Left lung (tissue), 10 donors: ENCODE measurements around the gene SYNDIG1. TPM values are rescaled to one million over a fixed set of nuclear protein-coding genes. Genes with fewer than 3 reads are reported as not detected.

Source experiments
- ATAC-seq: fragments of 200-7000 bp; cut with Tn5 transposase; one replicate; pipeline ENCODE4 v1.9.1; 2020; ENCODE audit warnings: moderate library complexity
- DNase-seq, 4 donors: peaks; one replicate each; pipeline ENCODE4 v3.0.0-alpha.2; 2013 to 2020
- H3K27ac ChIP-seq, 2 donors: fragments of 200-600 bp; sonication (generic) in 1 of 2; one replicate each; pipeline versions ENCODE4 v1.5.0 to v1.8.0; 2020 to 2021
- H3K27me3 ChIP-seq, 2 donors: fragments of 200-600 bp; sonication (generic) in 1 of 2; one replicate each; pipeline versions ENCODE4 v1.5.0 to v1.8.0; 2020 to 2021
- H3K36me3 ChIP-seq, 2 donors: fragments of 200-600 bp; sonication (generic) in 1 of 2; one replicate each; pipeline versions ENCODE4 v1.5.0 to v1.8.0; 2020 to 2021
- H3K4me1 ChIP-seq, 2 donors: fragments of 200-600 bp; one replicate each; pipeline ENCODE4 v1.8.0; 2021
- H3K4me3 ChIP-seq, 2 donors: fragments of 200-600 bp; sonication (generic) in 1 of 2; one replicate each; pipeline versions ENCODE4 v1.5.0 to v1.8.0; 2020 to 2021; ENCODE audit warnings: mild to moderate bottlenecking in 1 of 2
- H3K9me3 ChIP-seq, 2 donors: fragments of 200-600 bp; sonication (generic) in 1 of 2; one replicate each; pipeline versions ENCODE4 v1.5.0 to v1.8.0; 2020 to 2021
- CTCF ChIP-seq, 2 donors: fragments of 200-600 bp; sonication (generic) in 1 of 2; IDR thresholded peaks; one replicate each; pipeline versions ENCODE4 v1.5.0 to v1.8.0; 2021; ENCODE audit warnings: antibody characterized with exemption in 2 of 2
- intact Hi-C, 2 donors: fragments of 100-400 bp; cut with DNase I; formaldehyde crosslinking; loops; one replicate each; pipeline versions ENCODE4 v1.11.2 to v1.14.2; 2022
- polyA plus RNA-seq, 6 donors: library from polyadenylated mRNA; unstranded; fragments of 120-200 nt; gene quantifications; one replicate each; pipeline ENCODE4 v1.2.1, GENCODE V29; 2013; ENCODE audit not compliant: insufficient read length in 6 of 6
- total RNA-seq, 2 donors: library from RNA; stranded (reverse); fragmentation: NEBNext Ultra II Directional; extraction: Animal tissue kit (Norgen Biotek cat#: 25700); gene quantifications; one replicate each; pipeline ENCODE4 v1.2.1, GENCODE V29; 2021
- donor health status: DM: no; HTN: yes; CAD: no.
- donor health status: DM: no; HTN: no; CAD: no.

The SYNDIG1 gene
- total and polyA plus RNA-seq, 8 donors = 1.3 to 7.8 (median 5.4) TPM

- peaks cover 0 to 48% of the 10 kb centered on the region in 2 donors for H3K27me3 ChIP-seq
- H3K4me3 ChIP-seq = no peak overlapping the region
- no peak overlapping the region for H3K27ac ChIP-seq
- no peaks in the 10 kb centered on the region for H3K36me3 ChIP-seq
- ATAC-seq (no peak), DNase-seq (no peak)
- no peak for TF ChIP-seq CTCF (IDR thresholded peaks at IDR 0.05)
- no peaks in the 10 kb centered on the region for H3K9me3 ChIP-seq
- H3K4me1 ChIP-seq = no peaks in the 10 kb centered on the region
- intact Hi-C loops = no loop called here
Measured at GRCh38 chr20:24663496-24663895, 194.1 kb downstream of the SYNDIG1 start.

GRCh38 chr20:24664266-24664986, 195.0 kb downstream of the SYNDIG1 start:
- Histone ChIP-seq H3K27me3 (peaks cover 0 to 45% of the 10 kb centered on the region in 2 donors), H3K36me3 (no peaks in the 10 kb centered on the region), H3K4me3 (no peak overlapping the region), H3K4me1 (no peaks in the 10 kb centered on the region), H3K27ac (no peak overlapping the region), H3K9me3 (no peaks in the 10 kb centered on the region)
- no peak for TF ChIP-seq CTCF (IDR thresholded peaks at IDR 0.05)
- no peak for DNase-seq
- intact Hi-C loops = no loop called here
- no peak for ATAC-seq

GRCh38 chr20:24665196-24665595, 195.8 kb downstream of the SYNDIG1 start:
- ATAC-seq (no peak), DNase-seq (no peak)
- intact Hi-C loops = no loop called here
- no peaks in the 10 kb centered on the region for H3K36me3 ChIP-seq
- peaks cover 0 to 48% of the 10 kb centered on the region in 2 donors for H3K27me3 ChIP-seq
- H3K9me3 ChIP-seq = no peaks in the 10 kb centered on the region
- H3K4me1 ChIP-seq = no peaks in the 10 kb centered on the region
- no peak overlapping the region for H3K4me3 ChIP-seq
- TF ChIP-seq CTCF (IDR thresholded peaks at IDR 0.05) = no peak
- no peak overlapping the region for H3K27ac ChIP-seq

GRCh38 chr20:24665741-24666191, 196.3 kb downstream of the SYNDIG1 start:
- no peaks in the 10 kb centered on the region for H3K36me3 ChIP-seq
- intact Hi-C loops = no loop called here
- no peaks in the 10 kb centered on the region for H3K9me3 ChIP-seq
- DNase-seq (no peak), ATAC-seq (no peak)
- no peak for TF ChIP-seq CTCF (IDR thresholded peaks at IDR 0.05)
- H3K27ac ChIP-seq = no peak overlapping the region
- H3K27me3 ChIP-seq = peaks cover 0 to 43% of the 10 kb centered on the region in 2 donors
- no peak overlapping the region for H3K4me3 ChIP-seq
- no peaks in the 10 kb centered on the region for H3K4me1 ChIP-seq

GRCh38 chr20:24667689-24668383, 198.4 kb downstream of the SYNDIG1 start:
- intact Hi-C loops = no loop called here
- no peaks in the 10 kb centered on the region for H3K9me3 ChIP-seq
- no peaks in the 10 kb centered on the region for H3K4me1 ChIP-seq

More at GRCh38 chr20:24667689-24668383, 198.4 kb downstream of the SYNDIG1 start:
- peaks cover 0 to 32% of the 10 kb centered on the region in 2 donors for H3K27me3 ChIP-seq
- ATAC-seq (no peak), DNase-seq (no peak)
- H3K36me3 ChIP-seq = no peaks in the 10 kb centered on the region
- H3K4me3 ChIP-seq = no peak overlapping the region
- H3K27ac ChIP-seq = no peak overlapping the region
- no peak for TF ChIP-seq CTCF (IDR thresholded peaks at IDR 0.05)
